HG02870 (cell line): ENCODE measurements around the gene BOD1L1.

Experiments used
- ATAC-seq: cut with Tn5 transposase; IDR thresholded peaks from one replicate; pipeline ENCODE4 v1.9.1; 2021; ENCODE audit warnings: mild to moderate bottlenecking, moderate library complexity; ENCODE audit not compliant: unreplicated experiment

BOD1L1 gene

DNA sequence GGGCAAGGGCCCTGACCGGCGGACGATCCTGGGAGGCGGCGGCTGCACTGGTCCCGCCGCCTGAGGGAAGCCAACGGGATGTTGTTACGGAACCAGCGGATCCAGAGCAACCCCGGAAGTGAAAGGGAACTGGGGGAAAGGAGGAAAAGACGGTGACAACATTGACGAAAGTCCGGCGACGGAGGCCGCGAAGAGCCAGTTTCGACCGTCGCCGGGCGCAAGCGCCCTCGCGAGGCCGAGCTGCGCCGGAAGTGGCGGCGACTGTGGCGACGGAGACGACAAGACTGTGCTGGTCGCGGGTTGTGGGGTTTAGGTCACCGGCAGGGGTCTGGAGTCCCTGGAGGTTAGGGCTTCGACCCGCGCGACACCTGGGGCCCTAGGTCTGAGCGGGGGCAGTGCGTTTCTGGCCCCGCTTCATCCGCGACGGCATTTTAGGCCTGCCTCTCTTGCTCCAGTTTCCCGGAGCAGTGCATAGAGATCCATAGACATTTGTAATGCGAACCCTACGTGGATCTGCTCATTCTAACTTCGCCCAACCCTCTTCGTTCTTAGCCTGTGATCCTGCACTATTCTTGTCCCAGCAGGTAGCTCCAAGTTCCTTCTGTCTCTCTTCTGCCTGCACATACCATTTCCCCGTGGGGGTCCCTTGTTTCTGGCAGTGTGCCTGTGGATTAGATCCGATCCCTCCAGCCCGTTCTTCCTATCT, at the start of gene BOD1L1:
Gene BOD1L1, minus strand, starts transcription at position 120 of the 706 bp plus-strand sequence. CDS start 138 bp downstream, outside the sequence.
- peak; percentile 84 for ATAC-seq

DNA sequence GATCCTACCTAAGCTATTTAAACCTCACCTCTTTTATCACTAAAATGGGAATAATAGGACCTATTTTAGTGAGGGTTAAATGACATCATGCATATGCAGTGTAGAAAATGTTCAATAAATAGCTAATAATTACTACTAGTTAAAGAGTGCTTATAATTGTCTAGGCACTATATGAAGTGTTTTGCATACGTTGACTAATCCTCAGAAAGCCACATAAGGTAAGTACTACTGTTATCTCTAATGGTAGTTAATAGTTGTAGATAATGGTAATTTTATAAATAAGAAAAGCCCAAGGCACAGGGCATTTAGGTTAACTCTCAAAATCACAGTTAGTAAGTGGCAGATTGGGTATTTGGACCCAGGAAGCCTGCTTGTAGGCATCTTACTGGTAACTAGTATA, 47.4 kb upstream of the BOD1L1 start:
- ATAC-seq, result no peak

DNA sequence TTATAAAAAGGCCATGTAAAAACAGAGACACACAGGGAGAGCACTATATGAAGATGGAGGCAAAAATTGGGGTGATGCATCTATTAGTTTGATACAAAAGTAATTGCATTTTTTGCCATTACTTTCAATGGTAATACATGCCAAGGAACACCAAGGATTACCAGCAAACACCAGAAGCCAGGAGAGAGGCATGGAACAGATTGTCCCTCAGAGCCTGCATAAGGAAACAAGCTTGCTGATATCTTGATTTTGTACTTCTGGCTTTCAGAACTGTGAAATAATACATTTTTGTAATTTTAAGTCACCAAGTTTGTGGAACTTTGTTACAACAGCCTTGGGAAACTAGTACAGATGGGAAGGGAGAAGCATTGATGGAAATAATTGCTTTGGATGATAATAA, 45.6 kb upstream of the BOD1L1 start:
- no peak for ATAC-seq

DNA sequence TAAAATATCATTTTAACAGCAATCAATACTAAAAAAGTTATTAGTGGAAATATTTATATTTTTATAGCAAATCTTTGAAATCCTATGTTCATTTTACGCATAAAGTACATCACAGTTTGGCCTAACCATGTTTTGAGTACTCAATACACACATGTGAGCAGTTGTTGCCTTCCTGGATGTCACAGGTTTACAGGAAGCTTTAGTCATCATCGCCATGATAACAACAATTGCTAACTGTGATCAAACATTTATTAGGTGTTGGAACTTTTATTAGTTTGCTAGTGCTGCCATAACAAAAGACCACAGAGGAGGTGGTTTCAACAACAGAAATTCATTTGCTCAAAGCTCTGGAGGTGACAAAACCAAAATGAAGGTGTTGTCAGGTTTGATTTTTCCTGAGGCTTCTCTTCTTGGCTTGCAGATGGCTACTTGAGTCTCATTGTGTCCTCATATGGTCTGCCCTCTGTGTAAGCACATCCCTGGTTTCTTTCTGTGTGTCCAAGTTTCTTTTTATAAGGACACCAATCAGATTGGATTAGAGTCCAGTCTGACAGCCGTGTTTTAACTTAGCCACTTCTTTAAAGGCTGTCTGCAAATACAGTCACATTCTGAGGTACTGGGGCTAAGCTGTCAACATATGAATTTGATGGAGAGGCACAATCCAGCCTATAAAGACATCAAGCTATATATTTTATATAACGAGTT, 43.1 kb upstream of the BOD1L1 start:
- no peak for ATAC-seq

DNA sequence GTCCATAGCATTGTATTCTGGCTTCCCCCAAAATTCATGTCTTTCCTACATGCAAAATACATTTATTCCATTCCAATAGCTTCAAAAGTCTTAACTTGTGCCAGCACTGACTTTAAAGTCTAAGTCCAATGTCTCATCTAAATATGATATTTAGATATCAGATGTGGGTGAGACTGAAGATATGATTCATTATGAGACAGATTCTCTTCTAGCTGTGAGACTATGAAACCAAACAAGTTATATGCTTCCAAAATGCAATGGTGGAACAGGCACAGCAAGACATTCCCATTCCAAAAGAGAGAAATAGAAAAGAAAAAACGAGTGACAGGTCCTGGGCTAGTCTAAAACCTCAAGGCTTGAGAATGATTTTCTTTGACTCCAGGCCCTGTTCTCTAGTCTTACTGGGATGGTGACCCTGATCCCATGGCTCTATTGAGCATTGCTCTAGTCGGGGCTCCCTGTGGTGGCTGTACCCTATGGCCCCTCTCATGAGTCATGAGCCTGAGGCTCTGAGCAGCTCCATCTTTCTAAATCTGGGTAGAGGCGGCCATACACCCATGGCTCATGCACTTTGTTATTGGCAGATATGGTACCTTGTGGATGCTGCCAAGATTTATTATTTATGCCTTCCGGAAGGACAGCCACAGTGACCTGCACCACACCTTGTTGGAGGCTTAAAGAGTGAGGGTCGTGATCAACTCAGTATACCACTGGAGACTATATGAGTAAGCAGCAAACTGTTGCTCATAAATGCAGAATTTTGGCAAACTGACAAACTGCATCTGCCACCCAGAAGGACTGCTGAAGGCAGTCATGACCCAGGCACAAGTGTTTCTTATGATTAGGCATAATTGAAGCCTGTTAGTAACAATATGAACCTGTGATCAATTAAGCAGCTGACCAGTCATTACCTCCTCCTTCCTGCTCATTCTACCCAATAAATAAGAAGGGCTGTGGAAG, 38.5 kb upstream of the BOD1L1 start:
- no peak for ATAC-seq

DNA sequence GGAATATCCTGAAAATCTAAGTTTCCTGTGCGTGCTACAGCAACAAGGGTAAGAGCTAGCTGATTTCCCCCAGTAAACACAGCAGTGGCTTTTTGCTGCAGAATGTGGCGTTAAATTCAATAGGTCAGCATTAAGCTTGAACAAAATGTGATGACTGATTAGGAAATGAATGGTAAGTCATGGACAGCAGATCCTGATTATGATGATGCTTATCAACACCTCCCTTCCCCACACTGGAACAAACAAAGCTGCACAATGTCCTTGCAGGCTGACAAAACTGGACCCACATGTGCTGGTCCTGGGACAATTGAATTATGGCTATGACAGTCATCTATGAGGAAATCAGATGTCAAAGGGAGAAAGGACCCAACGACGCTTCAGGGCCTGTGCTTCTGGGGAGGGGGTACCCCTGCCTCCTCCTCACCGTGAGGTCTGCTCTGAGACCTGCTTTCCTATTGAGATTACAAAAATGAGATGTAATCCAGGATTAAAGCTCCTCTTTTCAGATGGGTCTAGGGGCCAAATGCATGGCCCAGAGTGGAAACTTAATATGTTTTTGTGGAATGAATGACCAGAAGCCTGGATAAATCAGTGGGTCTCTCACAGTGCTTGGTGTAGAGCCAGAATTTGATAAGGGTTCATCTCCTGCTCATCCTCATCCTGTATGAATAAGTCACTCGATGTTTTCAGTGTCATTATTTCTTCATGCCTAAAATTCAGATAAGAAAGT, 32.0 kb upstream of the BOD1L1 start:
- no peak for ATAC-seq

DNA sequence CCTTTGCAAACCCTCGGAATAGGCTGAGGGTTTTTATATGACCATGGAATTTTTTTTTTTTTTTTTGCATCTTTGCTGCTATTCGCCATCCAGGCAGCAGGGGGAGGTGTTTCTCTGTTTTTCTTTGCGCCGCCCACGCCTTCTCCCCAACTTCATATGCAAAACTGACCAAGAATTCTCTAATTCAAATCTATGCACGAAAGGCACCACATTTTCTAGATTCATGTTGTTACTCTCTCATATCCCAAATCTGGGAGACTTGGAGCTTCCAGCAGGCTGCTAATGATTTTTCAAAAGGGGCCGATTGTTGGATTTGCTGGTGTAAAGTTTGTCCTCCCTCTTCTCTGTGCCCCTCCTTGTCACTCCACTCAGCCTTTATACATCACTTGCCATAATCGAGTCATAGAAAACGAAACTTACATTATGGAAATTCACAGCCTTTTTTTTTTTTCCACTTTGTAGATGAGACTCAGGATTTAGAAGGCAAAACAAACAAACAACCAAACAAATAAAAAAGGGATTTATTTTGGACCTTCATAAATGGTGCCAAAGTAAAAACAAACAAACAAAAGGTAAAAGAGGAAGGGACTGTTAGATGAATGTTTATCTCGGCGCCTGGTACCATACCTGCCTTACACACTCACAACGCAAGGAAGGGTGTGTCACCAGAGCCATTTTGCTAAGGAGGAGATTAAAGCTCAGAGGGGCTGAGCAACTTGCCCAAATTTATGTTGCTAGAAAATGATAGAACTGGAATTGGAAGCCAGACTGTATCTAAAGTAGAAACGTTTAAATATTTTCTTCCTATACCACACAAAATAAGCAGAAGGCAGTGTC, 29.3 kb upstream of the BOD1L1 start:
- ATAC-seq, result no peak

DNA sequence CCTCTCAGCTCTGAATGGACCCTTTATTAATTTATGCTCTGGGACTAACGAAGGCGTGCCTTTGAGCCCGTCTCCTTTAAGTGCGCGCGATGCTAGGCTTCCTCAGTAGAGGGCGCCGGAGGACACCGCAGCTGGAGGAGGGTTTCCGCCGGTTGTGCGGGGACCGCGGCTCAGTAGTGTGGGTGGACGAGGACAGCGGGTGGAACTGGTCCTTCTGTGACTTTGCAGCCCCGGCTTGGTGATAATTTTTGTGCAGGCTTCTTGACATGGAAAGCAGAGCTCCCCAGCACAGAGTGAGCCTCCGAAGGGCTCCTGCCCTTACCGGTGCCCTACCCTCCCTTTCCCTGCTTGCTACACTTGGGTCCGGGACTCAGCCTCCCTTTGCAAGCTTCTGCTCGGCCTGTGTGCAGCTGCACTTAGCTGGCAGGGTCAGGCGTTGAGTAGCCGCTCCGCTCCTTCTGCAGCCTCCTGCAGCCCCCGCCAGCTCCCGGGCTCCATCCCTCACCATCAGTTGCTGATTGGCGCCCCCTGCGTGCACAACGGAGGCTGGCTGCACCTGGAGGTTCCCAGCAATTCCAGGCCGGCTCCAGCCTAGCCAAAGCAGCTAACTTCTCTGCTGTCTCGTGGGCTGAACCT, 26.8 kb upstream of the BOD1L1 start:
- peak; percentile 90 for ATAC-seq

DNA sequence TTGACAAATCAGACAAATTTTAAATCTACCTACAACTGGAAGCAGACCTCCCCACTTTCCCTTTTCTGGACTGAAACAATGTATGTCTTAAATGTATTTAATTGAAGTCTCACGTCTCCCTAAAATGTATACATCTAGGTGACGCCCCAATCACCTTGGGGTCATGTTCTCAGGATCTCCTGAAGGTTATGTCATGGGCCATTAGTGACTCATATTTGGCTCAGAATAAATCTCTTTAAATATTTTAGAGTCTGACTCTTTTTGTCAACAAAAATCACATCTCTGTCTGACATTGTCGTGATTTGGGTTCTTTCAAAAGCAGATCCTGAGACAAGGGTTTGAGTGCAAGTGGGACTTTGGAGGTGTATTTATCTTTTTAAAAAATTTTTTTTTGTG, 26.2 kb upstream of the BOD1L1 start:
- no peak for ATAC-seq

DNA sequence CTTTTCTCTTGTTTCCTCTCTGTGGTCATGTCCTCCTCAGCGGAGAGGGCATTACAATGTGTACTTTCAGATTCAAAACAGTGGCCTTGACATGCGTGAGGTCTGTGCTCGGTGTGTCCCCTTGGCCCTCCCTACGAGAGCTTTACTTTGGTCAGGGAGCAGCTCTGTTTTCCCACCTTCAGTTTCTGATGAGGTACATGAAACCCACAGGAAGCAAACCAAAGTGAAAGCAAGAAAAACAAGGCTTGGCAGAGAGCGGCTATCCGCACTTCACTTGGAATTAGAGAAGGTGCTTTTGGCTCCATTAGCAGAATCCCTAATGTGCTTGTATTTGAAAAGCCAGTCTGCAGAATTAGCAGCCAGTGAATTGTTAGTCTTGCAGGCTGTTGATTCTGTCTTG, 19.5 kb upstream of the BOD1L1 start:
- ATAC-seq, result no peak

DNA sequence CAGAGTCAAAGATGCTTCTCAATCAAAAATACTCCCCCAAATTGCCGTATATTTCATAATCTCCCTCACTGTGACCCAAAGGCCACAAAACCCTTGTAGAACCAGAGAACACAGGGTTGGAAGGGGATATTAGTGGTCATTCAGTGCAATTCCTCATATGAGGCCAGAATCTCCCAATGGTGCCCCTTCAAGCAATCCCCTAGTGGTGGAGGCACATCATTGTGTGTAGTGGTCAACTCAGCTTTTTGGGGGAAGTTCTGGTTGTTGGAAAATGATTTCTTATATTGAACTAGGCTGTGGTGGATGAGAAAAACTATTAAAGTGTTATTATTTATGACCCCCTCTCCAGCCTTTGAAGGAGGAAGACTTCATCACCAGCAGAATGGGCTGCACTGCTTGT, 17.6 kb upstream of the BOD1L1 start:
- no peak for ATAC-seq

DNA sequence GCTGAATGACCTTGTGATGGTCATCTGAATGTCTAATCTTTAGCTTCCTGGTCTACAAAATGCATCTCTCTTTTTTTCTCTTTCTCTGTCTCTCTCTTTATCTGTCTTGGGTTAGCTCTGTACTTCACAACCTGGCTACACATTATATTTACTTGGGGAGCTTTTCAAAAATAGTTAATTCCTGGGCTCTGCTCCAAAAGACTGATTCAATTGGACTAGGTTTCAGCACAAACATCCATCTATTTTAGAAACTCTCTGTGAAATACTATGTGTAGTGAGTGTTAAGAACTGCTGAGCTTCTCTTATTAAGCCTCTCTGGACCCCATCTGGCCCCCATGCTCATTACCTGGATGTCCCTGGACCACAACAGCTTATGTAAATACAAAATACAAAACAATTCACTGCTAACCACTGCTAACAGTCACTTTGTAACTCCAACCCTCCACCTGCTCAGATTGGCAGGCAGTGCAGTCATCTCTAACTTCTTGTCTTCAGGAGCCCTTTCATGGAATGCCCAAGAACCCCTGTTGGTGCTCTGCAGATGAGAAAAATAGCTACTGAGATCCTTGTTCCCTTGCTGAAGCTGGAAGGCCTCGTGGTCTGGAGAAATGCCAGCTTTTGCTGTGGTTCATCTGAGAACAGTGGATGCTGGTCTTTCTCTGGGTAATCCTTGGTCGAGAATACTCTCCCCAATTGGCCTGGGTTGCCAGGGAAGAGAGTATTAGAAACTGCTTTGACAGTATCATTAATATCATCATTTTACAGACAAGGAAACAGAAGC, 14.8 kb upstream of the BOD1L1 start:
- ATAC-seq, result no peak

DNA sequence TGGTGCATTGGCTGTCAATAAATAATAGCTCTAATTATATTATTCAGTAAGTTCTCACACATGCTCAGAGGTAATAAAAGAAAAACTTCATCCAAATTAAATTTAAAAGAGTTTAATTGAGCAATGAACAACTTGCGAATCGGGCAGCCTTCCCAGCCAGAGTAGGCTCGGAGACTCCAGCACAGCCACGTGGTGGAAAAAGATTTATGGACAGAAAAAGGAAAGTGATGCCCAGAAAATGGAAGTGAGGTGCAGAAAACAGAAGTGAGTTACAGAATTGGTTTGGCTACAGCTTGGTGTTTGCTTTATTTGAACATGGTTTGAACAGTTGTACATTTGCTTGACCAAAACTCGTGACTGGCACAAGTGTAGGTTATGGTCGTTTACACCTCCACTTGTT, 13.6 kb upstream of the BOD1L1 start:
- no peak for ATAC-seq

DNA sequence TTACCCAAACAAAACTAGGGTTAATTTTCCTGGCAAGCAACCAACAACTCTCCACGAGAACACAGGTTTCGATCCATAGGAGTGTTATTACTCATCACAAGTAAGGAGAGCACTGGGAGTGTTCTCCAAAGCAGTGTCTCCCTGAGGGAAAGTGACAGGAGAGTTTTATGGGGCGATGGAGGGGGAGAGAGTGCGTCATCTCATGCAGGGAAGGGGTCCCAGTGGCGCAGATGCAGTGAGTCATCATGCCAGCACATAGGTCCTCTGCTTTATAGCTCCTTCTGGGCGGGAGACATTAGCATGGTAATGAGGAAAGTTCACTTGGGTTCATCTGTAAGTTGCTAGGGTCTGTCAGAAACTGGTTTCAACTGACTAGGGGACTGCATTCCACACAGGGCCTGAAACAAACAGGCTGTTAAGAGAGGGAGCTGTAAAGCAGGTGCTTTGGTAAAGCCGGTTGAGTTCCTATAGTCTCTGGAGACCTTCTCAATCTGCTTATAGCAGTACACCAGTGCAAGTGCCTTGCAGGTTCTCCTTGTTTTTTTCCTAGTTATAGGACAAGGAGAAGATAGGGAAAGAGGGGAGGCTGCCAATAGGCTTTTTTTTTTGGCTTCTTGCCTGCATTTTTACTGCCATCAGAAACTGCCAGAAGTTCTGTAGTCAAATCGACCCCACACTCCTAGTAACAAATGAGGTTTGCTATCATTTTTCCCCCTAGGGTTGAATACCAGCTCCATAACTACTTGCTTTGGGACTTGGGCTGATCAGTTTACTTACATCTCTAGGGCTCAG, 12.8 kb upstream of the BOD1L1 start:
- no peak for ATAC-seq

DNA sequence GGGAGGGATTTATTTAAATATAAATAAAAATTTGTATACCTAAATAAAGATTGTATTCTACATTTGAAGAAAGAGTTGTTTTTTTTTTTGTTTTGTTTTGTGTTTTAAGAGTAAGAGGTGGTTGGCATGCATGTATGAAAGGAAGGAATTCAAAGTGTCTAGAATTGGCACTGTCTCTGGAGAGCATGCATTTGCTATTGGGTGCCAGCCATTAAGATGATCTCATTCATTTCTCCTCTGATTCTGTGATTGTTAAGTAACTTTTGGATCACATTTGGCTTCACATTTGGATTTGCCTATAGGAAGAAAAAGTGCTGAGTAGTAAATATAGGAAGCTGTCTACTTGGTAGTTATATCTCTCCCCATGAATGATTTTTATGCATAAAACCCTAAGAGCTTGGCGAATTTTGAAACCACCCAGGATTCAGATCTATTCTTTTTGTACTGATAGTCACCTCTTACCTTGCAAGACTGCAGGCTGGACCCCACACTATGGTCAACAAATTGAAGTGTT, 7.8 kb upstream of the BOD1L1 start:
- ATAC-seq, result no peak

DNA sequence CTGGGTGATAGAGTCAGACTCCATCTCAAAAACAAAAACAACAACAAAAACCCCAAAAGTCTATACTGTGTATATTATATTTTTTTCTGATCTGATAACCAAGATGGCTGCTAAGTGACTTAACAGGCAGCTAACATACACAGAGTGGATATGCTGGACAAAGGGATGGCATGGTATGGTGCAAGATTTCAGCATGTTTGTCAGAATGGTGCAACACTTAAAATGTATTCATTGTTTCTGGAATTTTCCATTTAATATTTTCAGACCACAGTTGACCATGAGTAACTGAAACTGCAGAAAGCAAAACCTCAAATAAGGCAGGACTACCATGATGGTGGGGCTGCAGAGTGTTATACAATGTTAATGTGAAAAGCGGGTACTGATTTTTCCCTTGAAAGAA, 6.1 kb upstream of the BOD1L1 start:
- no peak for ATAC-seq

DNA sequence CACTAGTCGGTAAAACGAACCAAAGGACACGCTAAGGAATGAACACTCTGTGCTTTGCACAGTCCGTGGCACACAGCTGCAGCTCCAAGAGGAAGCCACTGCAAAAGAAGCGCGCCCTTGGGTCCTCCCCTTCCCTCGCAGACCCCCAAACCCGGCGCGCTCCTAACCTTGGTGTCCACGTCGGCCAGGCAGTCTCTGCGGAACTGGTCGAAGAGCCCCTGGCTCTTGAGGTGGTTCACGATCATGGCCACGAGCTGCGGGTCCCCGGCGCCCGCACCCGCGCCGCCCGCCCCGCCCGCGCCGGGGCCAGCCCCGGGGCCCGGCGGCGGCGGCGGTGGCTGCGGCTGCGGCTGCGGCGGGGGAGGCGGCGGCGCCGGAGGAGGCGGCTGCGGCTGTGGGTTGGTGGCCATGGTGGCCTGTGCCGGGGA, 333 bp downstream of the BOD1L1 start:
- peak; percentile 34 for ATAC-seq
